Measurements from ENCODE around the gene USP53. TPM values are rescaled to one million over a fixed set of nuclear protein-coding genes. Genes with fewer than 3 reads are reported as not detected.

The USP53 gene
- total and polyA plus RNA-seq, 10 of the 15 experiments (the other 5 are each of a cell fraction or from before 2014, with no cell fraction given): 0.23 to 4.0 (median 2.7) TPM

- intact Hi-C loops (cut with micrococcal nuclease; ENCODE audit: unreplicated experiment) (no loop called here), in situ Hi-C loops (cut with MboI) (no loop called here)
- 90% methylated on average over 4 of the region's 4 CpGs for WGBS (ENCODE audit: insufficient coverage, insufficient replicate concordance, low lambda C conversion rate, missing lambda C conversion rate)
- Histone ChIP-seq H2AFZ (ENCODE audit: control insufficient read depth, low read depth, low read length) (no peak overlapping the region), H4K20me1 (ENCODE audit: control insufficient read depth, insufficient read depth) (no peaks in the 10 kb centered on the region), H3K79me2 (ENCODE audit: control insufficient read depth, insufficient read depth, low read length) (no peaks in the 10 kb centered on the region), H3K27ac (ENCODE audit: control insufficient read depth, insufficient read depth) (no peak overlapping the region), H3K4me1 (ENCODE audit: control insufficient read depth, insufficient read depth, low read length) (no peaks in the 10 kb centered on the region), H3K27me3 (replicated peaks in 1 of 2; ENCODE audit: control insufficient read depth in 2 of 2, insufficient read depth in 2 of 2, low read length in 1 of 2) (no peaks in the 10 kb centered on the region), H3K9ac (ENCODE audit: control insufficient read depth, insufficient read depth, low read length) (no peak overlapping the region), H3K4me2 (ENCODE audit: control insufficient read depth, insufficient read depth) (no peak overlapping the region), H3K36me3 (ENCODE audit: control insufficient read depth in 2 of 2, insufficient read depth in 2 of 2, low read length in 1 of 2) (no peaks in the 10 kb centered on the region), H3K4me3 (no peak overlapping the region), H3K9me3 (replicated peaks; ENCODE audit: control insufficient read depth, insufficient read depth, low read length) (no peaks in the 10 kb centered on the region)
- TF ChIP-seq CBX5 (IDR thresholded peaks at IDR 0.05; ENCODE audit: low read depth) (no peak), KDM1A (IDR thresholded peaks at IDR 0.05; ENCODE audit: borderline replicate concordance) (no peak), EGR1 (IDR thresholded peaks at IDR 0.05; ENCODE audit: borderline replicate concordance in 1 of 2, low read depth in 2 of 2, low read length in 2 of 2) (no peak), SIN3A (IDR thresholded peaks at IDR 0.05; ENCODE audit: low read depth, low read length) (no peak), MLLT1 (IDR thresholded peaks at IDR 0.05) (no peak), ZBTB11 (CRISPR knock-in tag; IDR thresholded peaks at IDR 0.05) (no peak), SRF (IDR thresholded peaks at IDR 0.05; ENCODE audit: low read depth in 2 of 2, low read length in 2 of 2) (no peak), CREM (IDR thresholded peaks at IDR 0.05; ENCODE audit: low read depth) (no peak), EED (IDR thresholded peaks at IDR 0.05; ENCODE audit: low read depth) (no peak), TCF7 (IDR thresholded peaks at IDR 0.05; ENCODE audit: borderline replicate concordance) (no peak)
- ChIA-PET POLR2A (no interaction called here), SMC1A (ENCODE audit: uncharacterized antibody, unreplicated experiment) (no interaction called here), RAD21 (ENCODE audit: unreplicated experiment) (no interaction called here), CTCF (interaction anchor here (0.6 kb wide), 1 partner anchor 20 kb away, joined by 3 read pairs; no protein-coding TSS in a partner anchor)
- BruUV-seq (replicated peaks): no TSS peak
- FAIRE-seq (no peak), ATAC-seq (no peak), DNase-seq (ENCODE audit: low read depth, low spot score) (no peak)
Observed at GRCh38 chr4:119221412-119221811, 8.9 kb downstream of the USP53 start.

Measured in GM12878 (cell line).